Astrocyte (in vitro differentiated cells and primary cell): ENCODE measurements around the gene TLK2.

ENCODE experiments used
- CTCF ChIP-seq: IDR thresholded peaks from 2 replicates; pipeline ENCODE4 v1.5.1; 2011; ENCODE audit warnings: low read depth, mild to moderate bottlenecking, inconsistent platforms, low read length, moderate library complexity; ENCODE audit not compliant: insufficient read depth
- EZH2 ChIP-seq: IDR thresholded peaks from 2 replicates; pipeline ENCODE4 v1.6.1; 2012; ENCODE audit warnings: mild to moderate bottlenecking, low read length, inconsistent platforms; ENCODE audit not compliant: insufficient read depth

- TF ChIP-seq CTCF (no peak), EZH2 (no peak)
Measured at GRCh38 chr17:62626719-62627218, 148.1 kb downstream of the TLK2 start.
